Activated CD4-positive, alpha-beta T cell treated with anti-CD3 and anti-CD28 coated beads, Interleukin-2, Interleukin-6, amounts not matched to agents 100 ng/mL and 50 ng/mL, durations not matched to agents 16 hours and 8 hours (primary cell): ENCODE results near the gene BMP7.

ENCODE experiments used
- DNase-seq: peaks from one replicate; pipeline ENCODE4 v3.0.0-alpha.2; 2020

BMP7 gene

DNA sequence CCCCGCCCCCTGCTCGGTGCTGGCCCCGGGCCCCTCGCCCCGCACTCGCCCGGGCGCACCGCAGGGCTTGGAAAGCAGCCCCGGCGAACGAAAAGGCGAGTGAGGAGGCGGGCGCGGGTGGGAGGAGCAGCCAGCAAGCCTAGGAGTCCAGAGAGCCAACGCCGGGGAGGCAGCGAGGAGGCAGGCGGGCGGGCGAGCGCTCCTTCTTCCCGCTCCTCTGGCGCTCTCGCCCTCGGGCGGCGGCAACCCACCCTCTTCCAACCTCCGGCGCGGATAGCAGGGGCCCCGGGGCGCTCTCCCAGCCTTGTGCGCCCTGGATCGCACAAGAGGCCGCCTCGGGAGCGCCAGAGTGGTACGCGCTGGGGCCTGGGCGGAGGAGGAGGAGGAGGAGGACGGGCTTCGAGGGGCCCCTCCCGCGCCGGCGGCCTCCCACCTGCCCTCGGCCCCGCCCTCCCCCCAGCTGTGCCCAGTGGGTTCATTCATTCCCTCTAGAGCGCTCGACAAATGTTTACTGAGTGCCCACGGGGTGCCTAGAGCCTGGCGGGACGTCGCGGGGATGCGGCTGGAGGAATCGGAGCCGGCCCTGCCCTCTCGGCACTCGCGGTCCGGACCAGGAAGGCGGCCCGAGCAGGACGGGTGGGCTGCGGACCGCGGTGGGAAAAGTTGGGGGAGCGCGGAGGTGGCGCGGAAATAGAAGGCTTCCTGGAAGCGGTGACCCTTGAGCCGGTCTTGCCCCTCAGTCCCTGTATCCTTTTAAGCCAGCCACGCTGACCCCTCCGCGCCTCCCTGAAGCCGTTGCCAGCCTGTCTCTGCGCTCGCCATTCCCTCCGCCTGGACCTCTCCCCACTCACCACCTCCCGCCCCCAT, at the start of gene BMP7:
BMP7 (minus strand) TSS at position 351 of the 867 bp plus-strand sequence. CDS start 519 bp downstream, outside the sequence.
- no peak for DNase-seq

DNA sequence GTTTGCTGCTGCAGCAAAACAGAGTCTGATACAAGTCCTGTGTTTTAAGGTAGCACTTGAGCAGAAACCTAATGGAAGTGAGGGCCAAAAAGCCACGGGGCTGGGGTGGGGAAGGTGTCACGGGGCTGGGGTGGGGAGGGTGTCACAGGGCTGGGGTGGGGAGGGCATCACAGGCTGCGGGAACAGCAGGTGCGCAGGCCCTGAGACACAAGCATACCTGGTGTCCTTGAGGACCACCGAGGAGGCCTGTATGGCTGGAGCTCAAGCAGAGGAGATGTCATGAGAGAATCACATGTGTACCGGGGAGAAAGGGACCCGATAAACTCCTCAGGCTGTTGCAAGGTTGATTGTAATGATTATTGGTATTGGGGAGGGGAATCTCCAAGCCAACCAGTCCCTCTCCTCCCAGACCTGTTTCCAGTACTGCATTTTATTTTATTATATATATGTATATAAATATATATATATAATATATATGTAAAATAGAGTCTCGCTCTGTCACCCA, 49.6 kb upstream of the BMP7 start:
- DNase-seq, result no peak

DNA sequence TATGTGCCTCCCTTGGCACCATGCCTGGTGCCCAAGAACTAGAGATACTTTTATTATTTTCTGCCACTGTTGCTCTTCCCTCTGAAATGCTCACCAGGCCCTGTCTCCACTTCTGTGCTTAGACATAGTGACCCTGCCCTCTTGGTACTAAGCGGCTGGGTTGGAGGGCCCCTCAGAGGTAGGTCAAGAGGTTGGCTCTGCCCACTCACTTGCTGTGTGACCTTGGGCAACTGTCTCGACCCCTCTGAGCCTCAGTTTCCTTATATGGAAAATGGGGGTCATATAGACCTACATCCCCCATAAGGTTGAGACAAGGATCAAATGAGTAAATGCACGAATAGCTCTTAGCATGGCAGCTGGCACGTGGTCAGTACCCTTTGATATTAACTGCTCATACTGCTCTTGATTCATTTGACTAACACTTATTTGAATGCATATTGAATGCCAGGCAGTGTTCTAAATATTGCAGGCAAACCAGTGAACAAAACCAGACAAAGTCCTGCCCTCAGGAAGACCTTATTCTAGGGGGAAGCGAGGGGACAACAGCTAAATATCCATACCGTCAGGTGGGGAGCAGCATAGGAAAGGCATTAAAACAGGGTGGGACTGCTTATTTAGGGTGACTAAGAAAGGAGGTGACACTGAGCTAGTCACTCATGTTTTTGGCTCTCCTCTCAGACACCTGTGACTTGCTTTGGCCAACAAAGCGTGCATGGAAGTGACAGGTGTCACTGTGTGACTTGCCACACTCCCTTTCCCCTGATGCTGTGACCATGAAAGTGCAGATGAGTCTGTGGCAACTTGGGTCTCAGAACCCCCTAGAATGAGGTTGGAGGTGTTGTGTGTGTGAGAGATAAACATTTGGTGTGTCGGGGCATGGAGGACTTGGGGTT, 48.9 kb upstream of the BMP7 start:
- no peak for DNase-seq

- no peak for DNase-seq
These were observed 47.5 kb upstream of the BMP7 start for GRCh38 chr20:57313951-57314350.

- no peak for DNase-seq
These were observed 46.8 kb upstream of the BMP7 start for GRCh38 chr20:57313230-57313629.

DNA sequence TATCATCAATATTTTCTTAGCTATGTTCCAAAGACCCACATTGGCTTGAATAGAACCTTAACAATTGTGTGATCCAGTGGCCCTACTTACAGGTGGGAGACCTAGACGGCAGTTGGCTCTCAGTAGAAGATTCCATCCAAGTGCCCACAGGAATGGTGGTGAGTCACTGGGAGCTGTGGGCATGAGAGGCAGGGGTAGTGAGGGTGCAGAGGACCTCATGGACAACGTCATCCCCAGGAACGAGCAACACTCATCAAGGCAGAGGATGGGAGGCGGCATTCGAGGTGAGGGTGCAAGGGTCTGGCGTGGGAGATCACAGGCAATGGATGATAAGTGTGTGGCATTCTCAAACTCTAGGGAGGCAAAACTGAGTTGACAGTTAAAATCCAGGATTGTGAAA, 45.7 kb upstream of the BMP7 start:
- DNase-seq, result no peak

GRCh38 chr20:57310821-57311514, 44.5 kb upstream of the BMP7 start:
- DNase-seq, result no peak

GRCh38 chr20:57309544-57310115, 43.2 kb upstream of the BMP7 start:
- no peak for DNase-seq

DNA sequence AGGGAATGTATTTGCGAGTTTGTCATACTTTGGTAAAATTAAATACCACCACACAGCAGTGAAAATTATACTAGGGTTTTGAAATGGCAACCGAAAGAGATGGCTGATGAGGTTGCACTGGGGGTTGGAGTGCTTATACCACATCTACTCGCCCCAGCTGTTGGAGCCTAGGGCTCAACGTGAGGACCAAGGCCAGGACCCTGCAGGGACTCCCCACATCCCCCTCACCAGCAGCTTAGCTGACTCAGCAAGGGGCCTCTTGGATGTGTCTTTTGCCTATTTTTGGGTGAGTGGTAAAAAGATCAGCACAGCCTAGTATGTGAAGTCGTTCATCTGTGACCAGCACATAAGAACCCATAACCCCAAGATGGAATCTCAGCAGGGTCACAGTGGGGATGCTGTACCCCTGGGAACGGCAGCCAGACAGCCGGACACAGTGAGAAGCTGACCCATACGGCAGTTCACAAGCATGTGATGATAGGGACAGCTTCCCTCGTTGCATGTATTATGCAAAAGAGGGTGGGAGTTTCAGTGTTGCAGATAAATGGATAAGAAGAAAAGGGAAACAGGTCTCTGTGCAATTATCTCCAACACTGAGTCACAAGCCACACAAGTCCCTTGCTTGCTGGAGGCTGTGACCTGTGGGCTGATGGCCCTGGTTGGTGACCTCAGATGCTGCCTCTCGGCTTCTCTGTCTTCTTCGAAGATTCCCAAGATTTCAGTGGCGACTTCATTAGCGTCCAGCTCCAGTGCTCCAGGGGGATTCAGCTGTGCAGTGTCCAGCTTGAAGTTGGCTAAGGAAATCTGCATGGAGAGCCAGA, 42.2 kb upstream of the BMP7 start:
- no peak for DNase-seq

- no peak for DNase-seq
These were observed 40.3 kb upstream of the BMP7 start for GRCh38 chr20:57306747-57307146.

- DNase-seq, result no peak
These were observed 34.6 kb upstream of the BMP7 start for GRCh38 chr20:57301026-57301425.

GRCh38 chr20:57298457-57298856, 32.0 kb upstream of the BMP7 start:
- DNase-seq, result no peak

GRCh38 chr20:57294550-57294949, 28.1 kb upstream of the BMP7 start:
- no peak for DNase-seq

DNA sequence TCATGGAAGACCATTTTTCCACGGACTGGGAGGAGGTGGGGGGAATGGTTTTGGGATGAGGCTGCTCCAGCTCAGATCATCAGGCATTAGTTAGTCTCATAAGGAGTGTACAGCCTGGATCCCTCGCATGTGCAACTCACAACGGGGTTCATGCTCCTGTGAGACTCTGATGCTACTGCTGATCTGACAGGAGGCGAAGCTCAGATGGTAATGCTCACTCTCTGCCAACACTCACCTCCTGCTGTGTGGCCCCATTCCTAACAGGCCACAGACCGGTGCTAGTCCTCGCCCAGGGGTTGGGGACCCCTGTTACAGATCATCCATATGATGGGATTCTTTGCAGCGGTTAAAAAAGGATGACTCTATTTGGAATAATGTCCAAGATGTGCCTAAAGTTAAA, 27.6 kb upstream of the BMP7 start:
- DNase-seq, result no peak

GRCh38 chr20:57292611-57293010, 26.2 kb upstream of the BMP7 start:
- no peak for DNase-seq

GRCh38 chr20:57291694-57292093, 25.3 kb upstream of the BMP7 start:
- DNase-seq, result no peak

GRCh38 chr20:57291003-57291402, 24.6 kb upstream of the BMP7 start:
- DNase-seq, result no peak

GRCh38 chr20:57290178-57290484, 23.7 kb upstream of the BMP7 start:
- DNase-seq, result no peak

GRCh38 chr20:57289391-57290177, 23.1 kb upstream of the BMP7 start:
- DNase-seq, result no peak

DNA sequence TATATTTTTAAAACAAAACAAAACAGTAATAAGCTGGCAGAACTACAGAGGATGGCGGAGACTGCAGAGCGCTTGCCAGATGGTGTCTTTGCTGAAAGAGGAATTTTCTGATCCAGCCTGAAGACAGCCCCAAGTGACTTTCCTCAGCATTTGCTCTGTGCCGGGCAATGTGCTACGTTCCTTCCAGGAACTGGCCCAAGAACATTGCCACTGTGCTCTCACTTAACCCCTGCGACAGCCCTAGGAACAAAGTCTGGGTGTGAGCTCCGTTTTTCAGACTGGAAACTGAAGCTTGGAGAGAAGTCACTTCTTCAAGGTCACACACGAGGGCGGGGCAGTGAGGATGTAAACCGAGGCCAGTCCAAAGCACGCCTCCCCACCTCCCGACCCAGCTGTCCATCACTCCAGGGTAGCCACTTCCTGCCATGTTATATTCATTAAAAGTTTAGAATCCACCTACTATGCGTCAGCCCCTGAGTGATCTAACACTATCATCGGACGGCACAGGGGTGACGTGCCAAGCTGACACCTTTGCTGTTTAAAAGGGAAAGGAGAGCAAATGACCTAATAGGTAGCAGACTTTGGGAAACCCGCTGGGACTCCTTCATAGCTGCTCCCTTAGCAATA, 22.3 kb upstream of the BMP7 start:
- no peak for DNase-seq

DNA sequence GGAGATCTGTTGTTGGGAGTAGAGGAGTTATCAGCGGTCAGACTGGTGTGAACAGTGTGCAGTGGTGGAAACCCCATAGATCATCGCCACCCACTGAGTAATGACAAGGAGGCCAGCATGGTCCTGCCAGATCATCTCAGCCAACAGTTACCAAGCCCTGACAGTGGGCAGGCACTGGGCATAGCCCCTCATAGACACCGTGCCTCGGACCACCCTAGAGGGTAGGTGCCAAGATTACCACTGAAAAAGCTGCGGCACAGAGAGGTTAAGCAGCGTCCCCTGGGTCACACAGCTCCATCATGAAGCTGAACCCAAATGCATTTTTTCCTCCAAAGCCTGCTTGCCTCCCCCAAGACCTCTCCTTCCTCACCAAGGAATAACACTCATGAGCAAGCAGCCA, 21.5 kb upstream of the BMP7 start:
- no peak for DNase-seq
